NCI-H2227 (cell line): ENCODE measurements around the gene NCK2.

Experiments
- DNase-seq: peaks from one replicate; lab custom pipeline; 2025; ENCODE audit not compliant: unreplicated experiment; lab: John Stamatoyannopoulos, UW

The NCK2 gene

GRCh38 chr2:105841551-105841950 is 96.8 kb downstream of the NCK2 start:
- DNase-seq: no peak

GRCh38 chr2:105842555-105842954 is 97.8 kb downstream of the NCK2 start:
- no peak for DNase-seq

GRCh38 chr2:105843476-105844374 is 99.0 kb downstream of the NCK2 start:
- no peak for DNase-seq

GRCh38 chr2:105845976-105846375 is 101.3 kb downstream of the NCK2 start:
- no peak for DNase-seq

GRCh38 chr2:105847056-105847455 is 102.3 kb downstream of the NCK2 start:
- no peak for DNase-seq

- DNase-seq: no peak
These were observed 103.7 kb downstream of the NCK2 start for GRCh38 chr2:105848367-105848766.

GRCh38 chr2:105849431-105850179 is 104.9 kb downstream of the NCK2 start:
- DNase-seq: no peak

- no peak for DNase-seq
These were observed 107.4 kb downstream of the NCK2 start for GRCh38 chr2:105852066-105852465.

GRCh38 chr2:105853354-105854088 is 108.8 kb downstream of the NCK2 start:
- DNase-seq: no peak

GRCh38 chr2:105854972-105855371 is 110.3 kb downstream of the NCK2 start:
- no peak for DNase-seq

- DNase-seq: no peak
These were observed 111.9 kb downstream of the NCK2 start for GRCh38 chr2:105856581-105856980.

GRCh38 chr2:105857076-105857740 is 112.5 kb downstream of the NCK2 start:
- DNase-seq: no peak

- DNase-seq: no peak
These were observed 114.4 kb downstream of the NCK2 start for GRCh38 chr2:105858868-105859693.

GRCh38 chr2:105859694-105859951 is 114.9 kb downstream of the NCK2 start:
- no peak for DNase-seq

GRCh38 chr2:105860567-105860966 is 115.9 kb downstream of the NCK2 start:
- no peak for DNase-seq

- DNase-seq: no peak
These were observed 116.5 kb downstream of the NCK2 start for GRCh38 chr2:105861200-105861599.

GRCh38 chr2:105862843-105863242 is 118.1 kb downstream of the NCK2 start:
- DNase-seq: no peak

- DNase-seq: no peak
These were observed 119.5 kb downstream of the NCK2 start for GRCh38 chr2:105864262-105864661.

- no peak for DNase-seq
These were observed 120.7 kb downstream of the NCK2 start for GRCh38 chr2:105865222-105865913.
